Measurements from ENCODE around the gene FAM124A. TPM values are rescaled to one million over a fixed set of nuclear protein-coding genes. Genes with fewer than 3 reads are reported as not detected.

The FAM124A gene, protein sequence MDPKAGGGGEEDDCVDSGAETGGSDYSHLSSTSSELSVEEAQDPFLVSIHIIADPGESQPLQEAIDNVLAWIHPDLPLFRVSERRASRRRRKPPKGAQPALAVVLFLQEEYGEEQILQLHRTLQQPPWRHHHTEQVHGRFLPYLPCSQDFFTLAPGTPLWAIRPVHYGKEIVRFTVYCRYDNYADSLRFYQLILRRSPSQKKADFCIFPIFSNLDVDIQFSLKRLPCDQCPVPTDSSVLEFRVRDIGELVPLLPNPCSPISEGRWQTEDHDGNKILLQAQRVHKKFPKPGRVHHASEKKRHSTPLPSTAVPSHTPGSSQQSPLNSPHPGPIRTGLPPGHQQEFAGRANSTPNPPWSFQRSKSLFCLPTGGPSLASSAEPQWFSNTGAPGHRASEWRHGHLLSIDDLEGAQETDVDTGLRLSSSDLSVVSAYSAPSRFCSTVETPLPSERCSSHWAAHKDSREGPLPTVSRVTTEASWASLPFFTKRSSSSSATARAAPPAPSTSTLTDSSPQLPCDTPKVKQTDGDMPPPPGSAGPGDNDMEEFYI
- 14.9 TPM for total RNA-seq
- long read RNA-seq, full-length matches to known transcripts: 2 of 13 reads
- long read RNA-seq, partial matches to known transcripts: 1 of 13 reads
- long read RNA-seq, other reads (novel, unspliced or antisense): 10 of 13 reads

DNA sequence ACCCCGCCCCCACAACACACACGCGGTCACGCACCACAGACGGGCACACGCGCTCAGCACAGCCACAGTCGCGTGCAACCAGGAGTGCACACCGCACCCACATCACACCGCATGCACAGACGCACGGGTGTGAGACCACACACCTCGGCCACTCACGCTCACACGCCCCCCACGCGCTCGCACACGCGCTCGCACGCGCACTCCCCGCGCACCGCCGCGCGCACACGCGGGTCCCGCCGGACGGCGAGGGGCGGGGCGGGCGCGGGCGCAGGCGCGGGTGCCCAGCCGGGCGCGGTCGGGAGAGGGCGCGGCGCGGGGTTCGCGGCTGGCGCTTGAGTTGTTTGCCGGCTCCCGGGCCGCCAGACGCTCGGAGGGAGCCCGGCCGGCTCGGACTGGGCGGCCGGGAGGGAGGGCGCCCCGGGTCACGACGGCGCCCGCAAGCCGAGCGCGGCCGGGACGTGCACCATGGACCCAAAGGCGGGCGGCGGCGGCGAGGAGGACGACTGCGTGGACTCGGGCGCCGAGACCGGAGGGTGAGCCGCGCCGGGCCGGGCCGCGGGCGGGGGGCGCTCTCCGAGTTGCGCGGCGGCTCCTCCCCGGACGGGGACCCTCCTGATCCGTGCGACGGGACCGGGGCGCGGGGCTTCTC is at the start of gene FAM124A:
TSS of gene FAM124A (plus strand) at position 362 of the 649 bp plus-strand sequence. CDS start at position 466, 104 bp downstream.
- intact Hi-C loops (cut with micrococcal nuclease): loop anchor here (10.0 kb wide), 1 partner anchor 63 kb away; no protein-coding TSS in a partner anchor
- DNase-seq (peak; percentile 79), ATAC-seq (peak; percentile 94)

DNA sequence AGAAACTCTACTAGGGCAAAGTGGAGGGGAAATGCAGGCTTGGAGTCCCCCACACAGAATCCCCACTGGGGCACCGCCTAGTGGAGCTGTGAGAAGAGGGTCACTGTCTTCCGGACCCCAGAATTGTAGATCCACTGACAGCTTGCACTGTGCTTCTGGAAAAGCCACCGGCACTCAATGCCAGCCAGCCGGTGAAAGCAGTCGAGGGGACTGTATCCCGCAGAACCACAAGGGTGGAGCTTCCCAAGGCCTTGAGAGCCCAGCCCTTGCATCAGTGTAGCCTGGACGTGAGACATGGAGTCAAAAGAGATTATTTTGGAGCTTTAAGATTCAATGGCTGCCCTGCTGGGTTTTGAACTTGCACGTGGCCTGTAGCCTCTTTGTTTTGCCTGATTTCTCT is 47.2 kb upstream of the FAM124A start:
- no peak for DNase-seq
- no peak for ATAC-seq
- intact Hi-C loops (cut with micrococcal nuclease): no loop called here

DNA sequence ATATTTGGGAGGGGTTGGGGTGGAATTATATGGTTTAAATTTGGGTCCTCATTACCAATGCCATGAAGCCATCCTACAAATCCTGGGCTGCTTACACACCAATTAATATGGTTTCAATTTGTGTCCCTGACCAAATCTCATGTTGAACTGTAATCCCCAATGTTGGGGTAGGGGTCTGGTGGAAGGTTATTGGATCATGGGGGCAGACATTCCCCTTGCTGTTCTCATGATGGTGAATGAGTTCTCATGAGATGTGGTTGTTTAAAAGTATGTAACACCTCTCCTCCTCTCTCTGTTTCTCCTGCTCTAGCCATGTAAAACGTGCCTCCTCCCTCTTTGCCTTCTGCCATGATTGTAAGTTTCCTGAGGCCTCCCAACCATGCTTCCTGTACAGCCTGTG is 46.6 kb upstream of the FAM124A start:
- DNase-seq (no peak), ATAC-seq (no peak)
- intact Hi-C loops (cut with micrococcal nuclease): no loop called here

DNA sequence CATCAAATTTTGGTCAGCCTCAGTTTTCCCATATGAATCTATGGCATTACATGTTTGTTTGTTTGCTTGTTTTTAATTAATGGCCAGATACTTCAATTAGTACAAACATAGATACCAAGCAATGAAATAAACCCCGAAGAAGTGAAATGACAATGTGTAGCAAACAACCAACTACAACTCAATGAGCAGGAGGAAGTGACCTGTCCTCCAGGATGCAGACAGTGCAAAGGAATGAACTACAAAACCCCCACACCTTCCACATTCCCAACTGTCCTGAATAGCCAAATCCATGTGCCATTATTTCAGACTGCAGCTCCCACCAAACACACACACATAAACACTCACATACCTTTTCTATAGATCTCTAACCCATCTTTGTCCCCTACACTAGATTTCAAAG is 45.0 kb upstream of the FAM124A start:
- intact Hi-C loops (cut with micrococcal nuclease): no loop called here
- DNase-seq (no peak), ATAC-seq (no peak)

DNA sequence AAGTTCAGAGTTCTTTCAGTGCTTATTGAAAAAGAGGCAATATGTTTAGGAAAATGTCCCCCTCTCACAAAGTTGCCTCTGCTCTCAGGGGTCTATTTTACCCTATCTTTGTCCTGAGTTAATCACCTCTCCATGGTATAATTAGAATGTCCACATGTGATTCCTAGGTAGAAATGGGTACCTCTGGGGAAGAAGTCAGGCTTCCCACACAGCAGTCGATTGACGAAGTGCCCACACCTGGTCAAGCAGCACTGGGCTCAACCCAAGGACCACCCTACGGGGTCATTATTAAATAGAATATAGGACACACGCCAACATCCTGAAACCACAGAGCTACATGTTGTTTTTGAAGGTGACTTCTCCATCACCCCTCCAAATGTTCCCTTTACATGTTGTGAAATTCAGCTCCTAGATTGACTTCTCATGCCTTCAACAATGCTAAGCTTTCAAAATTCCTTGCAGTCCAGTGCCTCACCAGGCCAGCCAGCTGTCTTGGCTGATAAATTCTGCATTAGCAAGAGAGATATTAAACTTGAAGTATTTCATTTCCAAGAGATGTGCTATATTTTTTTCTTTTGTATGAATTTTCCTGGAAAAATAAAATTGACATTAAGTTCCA is 43.6 kb upstream of the FAM124A start:
- ATAC-seq (no peak), DNase-seq (no peak)
- intact Hi-C loops (cut with micrococcal nuclease): no loop called here

DNA sequence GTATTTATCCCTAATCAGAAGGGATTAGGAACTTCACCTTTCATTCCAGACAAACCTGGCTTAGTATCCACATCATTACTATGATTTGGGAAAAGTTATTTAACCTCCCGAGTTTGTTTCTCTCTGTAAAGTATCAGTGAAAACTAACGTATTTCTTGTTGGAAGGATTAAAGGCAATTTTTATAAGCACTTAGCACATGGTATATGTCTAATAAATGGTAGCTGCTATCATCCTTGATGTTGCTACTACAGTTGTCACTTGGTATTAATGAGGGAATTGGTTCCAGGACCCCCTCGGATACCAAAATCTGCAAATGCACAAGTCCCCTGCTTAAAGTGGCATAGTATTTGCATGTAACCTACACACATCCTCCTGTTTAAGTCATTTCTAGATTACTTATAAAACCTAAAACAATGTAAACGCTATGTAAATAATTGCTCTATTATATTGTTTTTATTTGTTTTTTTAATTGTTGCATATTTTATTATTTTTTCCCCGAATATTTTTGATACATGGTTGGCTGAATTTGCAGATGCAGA is 42.7 kb upstream of the FAM124A start:
- DNase-seq: no peak
- no peak for ATAC-seq
- intact Hi-C loops (cut with micrococcal nuclease): no loop called here

DNA sequence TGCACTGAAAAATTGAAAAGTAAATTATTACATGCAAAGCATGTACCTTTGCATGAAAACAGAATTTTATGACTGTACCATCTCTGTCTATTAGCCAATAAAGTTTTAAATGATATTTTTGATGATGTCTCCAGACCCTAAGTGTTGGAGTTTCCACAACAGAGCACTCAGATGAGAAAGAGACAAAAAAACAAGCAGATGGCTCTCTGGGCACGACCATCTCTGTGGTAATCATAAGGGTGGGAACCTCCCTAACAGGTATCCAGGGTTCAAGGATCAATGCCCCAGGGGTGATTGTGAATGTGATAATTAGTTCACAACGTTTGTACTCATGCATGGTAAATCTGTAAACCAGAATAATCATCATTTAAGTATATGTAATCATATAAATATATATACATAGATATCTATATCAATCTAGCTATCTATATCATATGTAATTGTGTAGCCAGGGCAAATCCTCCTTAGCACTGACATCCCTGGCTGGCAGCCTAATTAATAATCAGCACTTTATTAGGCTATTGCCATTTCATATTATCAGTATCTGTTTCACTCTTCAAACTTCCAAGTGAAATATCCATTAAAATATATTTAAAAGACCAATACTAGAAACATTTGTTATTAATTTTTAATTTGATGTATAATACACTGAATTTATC is 41.2 kb upstream of the FAM124A start:
- intact Hi-C loops (cut with micrococcal nuclease): no loop called here
- ATAC-seq (no peak), DNase-seq (no peak)

DNA sequence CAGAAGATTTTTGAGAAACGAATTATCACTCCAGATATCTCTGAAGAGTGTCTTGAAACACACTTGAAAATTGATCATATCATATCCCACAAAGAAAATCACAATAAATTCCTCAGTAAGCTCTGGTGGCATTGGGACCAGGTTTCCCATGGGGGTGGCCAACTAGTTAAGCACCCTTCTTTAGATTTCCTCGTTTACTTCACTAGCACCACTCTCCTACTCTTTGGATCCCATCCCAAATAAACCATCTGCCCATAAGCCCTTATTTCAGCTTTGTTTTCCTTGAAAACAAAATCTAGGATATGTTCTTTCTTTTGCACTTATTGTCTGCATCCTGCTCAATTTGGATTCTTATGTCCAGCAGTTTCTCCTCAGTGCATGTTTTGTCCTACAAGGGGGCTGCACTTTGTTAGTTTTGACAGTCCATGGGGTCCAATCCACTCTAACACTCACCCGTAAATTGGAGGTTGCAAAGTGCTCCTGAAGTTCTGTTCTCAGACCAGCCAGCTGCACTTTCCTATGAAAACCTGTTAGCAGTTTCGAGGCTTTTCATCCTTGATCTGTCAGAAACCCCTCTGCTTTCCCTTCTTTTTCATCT is 40.3 kb upstream of the FAM124A start:
- intact Hi-C loops (cut with micrococcal nuclease): no loop called here
- DNase-seq: no peak
- no peak for ATAC-seq

DNA sequence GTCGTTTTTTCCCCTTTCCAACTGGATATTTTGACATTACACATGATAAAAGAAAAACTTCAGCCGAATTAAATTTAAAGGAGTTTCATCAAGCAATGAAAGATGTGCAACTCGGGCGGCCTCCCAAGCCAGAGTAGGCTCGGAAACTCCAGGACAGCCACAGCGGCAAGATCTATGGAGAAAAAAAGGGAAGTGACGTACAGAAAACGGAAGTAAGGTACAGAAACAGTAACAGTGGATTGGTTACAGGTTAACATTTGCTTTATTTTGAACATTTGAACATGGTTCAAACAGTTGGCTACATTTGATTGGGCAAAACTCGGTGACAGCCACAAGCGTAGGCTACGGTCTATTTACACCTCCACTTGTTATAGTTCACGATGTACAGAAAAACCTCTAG is 30.5 kb upstream of the FAM124A start:
- intact Hi-C loops (cut with micrococcal nuclease): no loop called here
- ATAC-seq: no peak

DNA sequence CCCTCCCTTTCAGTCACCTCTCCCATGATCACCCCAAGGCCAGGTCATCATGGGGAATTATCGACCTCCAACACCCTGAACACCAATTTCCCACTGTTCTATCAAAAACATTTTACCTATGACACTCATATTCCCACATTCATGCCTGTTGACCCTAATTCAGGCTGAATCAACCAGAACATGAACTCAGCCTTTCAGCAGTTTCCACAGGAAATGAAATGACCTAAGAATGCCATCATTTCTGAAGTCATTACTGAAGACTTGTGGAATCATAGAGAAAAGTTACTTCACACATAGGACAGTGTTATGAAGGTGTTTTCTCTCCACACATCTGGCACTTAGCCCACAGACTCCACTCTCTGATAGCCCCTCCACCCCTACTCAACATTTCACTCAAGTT is 29.9 kb upstream of the FAM124A start:
- ATAC-seq (no peak), DNase-seq (no peak)
- intact Hi-C loops (cut with micrococcal nuclease): no loop called here

More for the DNA sequence above, 30.5 kb upstream of the FAM124A start:
- DNase-seq: no peak

DNA sequence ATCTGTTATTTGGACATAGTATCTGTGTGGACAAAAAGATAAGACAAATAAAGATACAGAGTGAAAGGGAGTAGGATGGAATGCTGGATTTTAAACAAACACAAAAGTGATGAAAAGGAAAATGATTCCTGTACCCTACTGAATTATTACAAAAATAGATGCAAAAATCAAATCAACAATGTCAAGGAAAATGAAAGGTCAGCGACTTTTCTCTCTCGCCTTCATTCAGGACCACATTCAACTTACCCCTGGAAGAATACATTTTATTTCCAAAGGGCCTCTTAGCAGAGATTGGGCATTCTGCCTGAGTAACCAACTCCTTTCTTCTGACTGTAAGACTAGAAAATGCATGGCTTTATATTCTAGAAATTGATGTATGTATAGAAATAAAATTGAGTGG is 28.8 kb upstream of the FAM124A start:
- DNase-seq (no peak), ATAC-seq (no peak)
- intact Hi-C loops (cut with micrococcal nuclease): no loop called here

DNA sequence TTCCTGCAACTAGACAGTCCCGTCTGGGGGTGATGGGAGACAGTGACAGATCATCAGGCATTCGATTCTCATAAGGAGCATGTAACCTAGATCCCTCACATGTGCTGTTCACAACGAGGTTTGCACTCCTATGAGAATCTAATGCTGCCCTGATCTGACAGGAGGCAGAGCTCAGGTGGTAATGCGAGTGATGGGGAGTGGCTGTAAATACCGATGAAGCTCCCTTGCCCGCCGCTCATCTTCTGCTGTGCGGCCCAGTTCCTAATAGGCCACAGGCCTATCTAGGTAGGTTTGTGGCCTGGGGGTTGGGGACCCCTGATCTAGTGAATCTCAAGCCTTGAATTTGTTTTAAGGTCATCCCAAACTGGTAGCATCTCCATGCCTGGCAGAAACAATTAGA is 27.3 kb upstream of the FAM124A start:
- DNase-seq (no peak), ATAC-seq (no peak)
- intact Hi-C loops (cut with micrococcal nuclease): no loop called here

DNA sequence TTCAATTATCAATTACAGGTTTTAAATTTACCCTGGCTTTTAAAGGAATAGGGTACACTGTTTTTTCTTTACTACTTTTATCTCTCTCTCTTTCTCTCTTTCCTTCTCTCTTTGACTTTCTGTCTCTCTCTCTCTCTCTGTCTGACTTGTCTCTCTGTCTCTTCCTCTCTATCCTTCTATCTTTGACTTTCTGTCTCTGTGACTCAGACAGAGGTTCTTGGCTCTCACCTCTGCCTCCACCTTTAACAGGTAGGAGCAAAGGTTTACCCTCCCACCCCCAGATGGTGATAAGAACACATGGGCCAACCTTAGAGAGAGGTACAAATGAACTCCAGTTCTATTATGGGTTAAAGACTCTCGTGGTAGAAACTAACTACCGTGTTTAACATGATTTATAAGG is 20.3 kb upstream of the FAM124A start:
- no peak for ATAC-seq
- no peak for DNase-seq
- intact Hi-C loops (cut with micrococcal nuclease): no loop called here

DNA sequence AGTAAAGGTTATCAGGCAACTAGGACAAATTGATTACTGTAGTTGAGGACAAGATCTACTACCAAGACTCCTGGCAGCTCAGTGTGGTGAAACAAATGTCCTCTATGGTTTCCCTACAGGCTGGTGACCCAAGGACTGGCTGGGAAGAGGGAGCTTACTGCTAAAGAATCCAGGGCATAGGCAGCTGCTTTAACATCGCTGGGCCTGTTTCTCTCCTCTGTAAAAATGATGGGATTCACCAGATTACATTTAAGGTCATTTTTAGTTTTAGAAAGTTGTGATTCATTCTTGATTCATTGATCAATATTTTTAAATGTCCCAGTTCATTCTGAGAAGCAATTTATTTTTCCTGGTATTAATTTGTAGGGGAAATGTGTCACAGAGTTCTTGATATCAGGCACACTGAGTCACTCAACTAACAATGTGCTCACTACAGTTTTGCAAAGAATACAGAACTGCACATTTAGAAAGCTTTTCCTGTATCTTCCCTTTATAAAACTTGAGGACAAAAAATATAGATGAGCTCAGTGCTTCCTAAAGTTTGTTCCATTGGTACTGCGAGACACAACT is 19.6 kb upstream of the FAM124A start:
- DNase-seq (no peak), ATAC-seq (no peak)
- intact Hi-C loops (cut with micrococcal nuclease): no loop called here

DNA sequence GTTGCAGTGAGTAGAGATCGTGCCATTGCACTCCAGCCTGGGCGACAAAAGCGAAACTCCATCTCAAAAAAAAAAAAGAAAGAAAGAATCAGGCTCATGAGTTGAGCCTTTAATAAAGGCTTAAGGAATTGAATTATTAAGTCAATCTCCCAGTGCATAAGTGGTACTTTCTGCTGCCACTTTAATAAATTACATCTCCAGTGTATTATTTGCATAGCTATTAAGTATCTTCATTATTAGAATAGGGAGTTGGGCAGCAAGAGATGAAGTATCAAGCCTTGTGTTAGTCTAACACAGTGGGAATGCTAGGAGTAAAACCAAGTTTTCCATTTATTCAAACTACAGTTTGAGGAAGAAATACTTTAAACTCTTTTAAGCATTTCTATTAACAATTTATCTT is 15.6 kb upstream of the FAM124A start:
- ATAC-seq: no peak
- DNase-seq: no peak
- intact Hi-C loops (cut with micrococcal nuclease): no loop called here

DNA sequence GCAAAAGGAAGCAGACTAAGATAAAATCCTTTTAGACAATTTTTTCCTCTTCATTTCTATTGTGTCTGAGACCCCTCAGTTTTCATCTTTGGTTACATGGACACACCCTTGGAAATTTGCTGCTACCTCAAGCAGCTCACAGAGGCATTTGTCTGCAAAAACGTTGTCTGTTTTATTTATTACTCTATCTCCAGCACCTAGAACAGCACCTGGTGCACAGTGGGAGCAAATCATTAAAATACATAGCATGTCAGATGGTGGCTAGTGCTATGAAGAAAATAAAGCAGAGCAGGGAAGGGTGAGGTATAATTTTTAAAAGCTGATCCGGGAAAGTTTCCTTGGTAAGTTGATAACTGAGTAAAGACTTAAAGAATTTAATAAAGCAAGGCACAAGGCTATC is 14.3 kb upstream of the FAM124A start:
- no peak for ATAC-seq
- no peak for DNase-seq
- intact Hi-C loops (cut with micrococcal nuclease): no loop called here

DNA sequence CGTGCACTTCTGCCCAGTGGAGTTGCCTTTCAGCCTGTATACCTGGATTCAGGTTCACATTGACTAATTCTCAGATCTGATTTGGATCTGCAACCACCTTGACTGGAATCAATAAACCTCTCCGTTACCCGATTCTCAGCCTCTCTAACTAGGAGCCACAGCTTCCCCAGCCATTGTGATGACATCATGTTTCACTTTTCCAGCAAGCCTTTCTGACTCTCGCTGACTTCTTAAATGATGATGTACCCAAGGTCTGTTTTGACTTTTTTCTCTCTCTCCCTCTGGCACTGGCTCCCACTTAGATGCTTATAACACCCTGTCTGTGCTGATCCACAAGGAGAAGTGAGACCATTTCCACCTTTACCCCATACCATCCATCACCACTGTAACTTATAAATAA is 13.5 kb upstream of the FAM124A start:
- DNase-seq (no peak), ATAC-seq (no peak)
- intact Hi-C loops (cut with micrococcal nuclease): no loop called here

DNA sequence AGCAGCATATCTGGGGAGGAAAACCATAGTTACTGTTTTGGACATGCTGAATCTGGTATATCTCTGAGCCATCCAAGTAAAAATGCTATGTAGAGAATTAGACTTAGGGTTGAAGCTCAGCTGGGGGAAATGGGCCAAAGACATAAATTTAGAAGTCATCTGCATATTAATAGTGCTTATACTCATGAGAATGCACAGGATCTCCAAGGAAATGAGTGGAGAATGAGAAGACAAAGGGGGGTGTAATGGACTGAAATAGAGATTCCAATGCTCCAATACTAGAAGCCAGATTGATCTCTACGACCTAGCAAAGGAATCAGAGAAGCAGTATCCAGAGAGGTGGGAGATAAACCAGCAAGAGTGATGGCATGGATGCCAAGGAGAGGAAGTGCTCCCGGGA is 10.3 kb upstream of the FAM124A start:
- no peak for DNase-seq
- no peak for ATAC-seq
- intact Hi-C loops (cut with micrococcal nuclease): no loop called here

DNA sequence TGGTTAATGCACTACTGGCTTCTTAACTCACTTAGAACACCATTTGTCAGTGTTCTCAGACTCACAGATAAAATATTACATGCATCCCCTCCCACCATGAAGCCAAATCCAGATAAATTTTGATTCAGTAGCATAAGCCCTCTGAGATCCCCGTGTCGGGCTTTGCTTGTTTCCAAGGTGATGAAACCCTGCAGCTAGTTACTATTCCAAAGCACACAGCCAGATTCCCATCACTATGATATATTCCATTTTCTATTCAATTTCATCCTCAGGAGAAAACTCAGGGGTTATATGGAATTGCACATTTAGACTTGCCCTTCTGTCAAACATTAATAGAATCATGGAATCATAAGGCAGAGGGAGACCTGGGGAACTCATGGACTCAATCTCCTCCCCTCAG is 9.4 kb upstream of the FAM124A start:
- intact Hi-C loops (cut with micrococcal nuclease): no loop called here
- no peak for ATAC-seq

More for the DNA sequence above, 9.4 kb upstream of the FAM124A start:
- DNase-seq: no peak
